D341Med (cell line): ENCODE measurements around the gene DUS2.

ENCODE experiments used
- DNase-seq: peaks from one replicate; pipeline ENCODE4 v3.0.0; 2012; ENCODE audit warnings: low spot score

Gene DUS2

DNA sequence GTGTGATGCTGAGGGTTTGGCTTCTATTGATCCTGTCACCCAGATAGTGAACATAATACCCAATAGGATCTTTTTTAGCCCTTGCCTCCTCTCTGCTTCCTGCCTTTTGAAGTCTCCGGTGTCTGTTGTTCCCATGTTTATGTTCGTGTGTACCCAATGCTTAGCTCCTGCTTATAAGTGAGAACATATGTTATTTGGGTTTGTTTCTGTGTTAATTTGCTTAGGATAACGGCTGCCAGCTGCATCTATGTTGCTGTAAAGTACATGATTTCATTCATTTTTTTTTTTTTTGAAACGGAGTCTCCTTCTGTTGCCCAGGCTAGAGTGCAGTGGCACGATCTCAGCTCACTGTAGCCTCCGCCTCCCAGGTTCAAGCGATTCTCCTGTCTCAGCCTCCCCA is 23.0 kb downstream of the DUS2 start:
- no peak for DNase-seq

GRCh38 chr16:68047987-68048386 is 24.9 kb downstream of the DUS2 start:
- no peak for DNase-seq

GRCh38 chr16:68049449-68049848 is 26.4 kb downstream of the DUS2 start:
- no peak for DNase-seq

DNA sequence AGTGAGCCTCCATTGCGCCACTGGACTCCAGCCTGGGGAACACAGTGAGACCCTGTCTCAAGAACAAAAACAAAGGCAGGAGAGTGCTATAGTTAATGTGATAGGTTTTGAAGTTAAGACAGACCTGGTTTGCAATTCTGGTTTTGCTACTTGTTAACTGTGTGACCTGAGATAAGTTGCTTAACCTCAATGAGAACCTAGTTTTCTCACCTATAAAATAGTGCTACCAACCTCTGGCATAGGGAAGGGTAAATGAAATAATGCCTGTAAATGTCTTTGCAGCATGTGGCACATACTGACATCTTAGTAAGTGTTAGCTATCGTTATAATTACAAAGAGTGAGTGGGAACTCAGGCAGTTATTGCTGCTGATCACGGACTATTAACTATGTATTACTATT is 32.3 kb downstream of the DUS2 start:
- no peak for DNase-seq

DNA sequence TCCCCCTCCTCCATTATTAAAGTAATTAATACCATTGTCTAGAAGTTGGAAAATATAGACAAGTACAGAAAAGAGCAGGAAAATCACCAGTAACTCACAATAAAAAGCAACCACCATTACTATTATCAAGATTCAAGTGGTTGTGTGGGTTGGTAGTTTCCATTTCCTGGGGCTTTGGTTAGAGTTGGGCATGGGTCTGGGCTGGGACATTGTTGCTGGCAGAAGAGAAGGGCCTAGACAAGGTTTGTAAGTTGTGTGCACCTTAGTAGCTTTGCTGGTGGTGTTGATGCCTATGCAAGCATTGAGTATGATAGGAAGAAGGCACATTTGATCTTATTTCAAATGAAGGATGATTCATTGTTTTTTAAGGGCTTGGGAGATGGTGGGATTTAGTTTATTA is 36.7 kb downstream of the DUS2 start:
- DNase-seq, result no peak

GRCh38 chr16:68061396-68061795 is 38.3 kb downstream of the DUS2 start:
- DNase-seq, result no peak

- no peak for DNase-seq
Measured at GRCh38 chr16:68062910-68063393, 39.9 kb downstream of the DUS2 start.

GRCh38 chr16:68064791-68065365 is 41.8 kb downstream of the DUS2 start:
- peak; percentile 82 for DNase-seq

DNA sequence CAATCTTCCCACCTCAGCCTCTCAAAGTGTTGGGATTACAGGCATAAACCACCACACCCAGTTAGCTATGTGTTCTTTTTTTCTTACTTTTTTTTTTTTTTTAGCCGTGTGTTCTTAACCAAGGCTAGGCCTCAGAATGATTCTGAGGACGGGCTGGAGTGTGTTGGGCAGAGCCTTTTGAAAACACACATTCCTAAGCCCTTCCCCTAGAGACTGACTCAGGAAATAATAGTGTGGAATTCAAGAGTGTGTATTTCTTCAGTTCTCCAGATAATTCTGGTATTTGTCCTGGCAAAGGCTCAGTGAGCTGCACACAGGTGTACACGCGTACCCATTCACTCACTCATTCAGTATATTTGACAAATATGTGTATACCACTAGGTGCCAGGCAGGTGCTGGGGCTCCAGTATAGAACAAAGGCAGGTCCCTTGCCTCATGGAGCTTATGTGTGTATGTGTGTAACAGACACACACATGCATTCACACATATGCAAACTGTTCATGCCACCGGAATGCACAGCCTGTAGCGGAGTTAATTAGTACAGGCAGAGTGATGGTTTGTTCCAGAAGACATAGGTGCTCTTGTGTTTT is 42.7 kb downstream of the DUS2 start:
- no peak for DNase-seq

GRCh38 chr16:68066763-68067162 is 43.7 kb downstream of the DUS2 start:
- no peak for DNase-seq

DNA sequence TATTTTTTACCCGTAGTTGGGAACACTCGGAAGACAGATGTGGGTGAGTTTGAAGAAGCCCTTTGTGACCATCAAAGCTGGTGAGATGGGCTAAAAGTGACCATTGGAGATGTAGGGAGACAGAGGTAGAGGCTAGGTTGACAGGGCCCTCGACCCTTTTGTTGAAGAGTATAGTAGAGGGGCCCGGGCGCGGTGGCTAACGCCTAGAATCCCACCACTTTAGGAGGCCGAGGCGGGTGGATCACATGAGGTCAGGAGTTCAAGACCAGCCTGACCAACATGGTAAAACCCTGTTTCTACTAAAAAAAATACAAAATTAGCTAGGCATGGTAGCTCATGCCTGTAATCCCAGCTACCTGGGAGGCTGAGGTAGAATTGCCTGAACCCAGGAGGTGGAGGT is 45.8 kb downstream of the DUS2 start:
- DNase-seq, result no peak

DNA sequence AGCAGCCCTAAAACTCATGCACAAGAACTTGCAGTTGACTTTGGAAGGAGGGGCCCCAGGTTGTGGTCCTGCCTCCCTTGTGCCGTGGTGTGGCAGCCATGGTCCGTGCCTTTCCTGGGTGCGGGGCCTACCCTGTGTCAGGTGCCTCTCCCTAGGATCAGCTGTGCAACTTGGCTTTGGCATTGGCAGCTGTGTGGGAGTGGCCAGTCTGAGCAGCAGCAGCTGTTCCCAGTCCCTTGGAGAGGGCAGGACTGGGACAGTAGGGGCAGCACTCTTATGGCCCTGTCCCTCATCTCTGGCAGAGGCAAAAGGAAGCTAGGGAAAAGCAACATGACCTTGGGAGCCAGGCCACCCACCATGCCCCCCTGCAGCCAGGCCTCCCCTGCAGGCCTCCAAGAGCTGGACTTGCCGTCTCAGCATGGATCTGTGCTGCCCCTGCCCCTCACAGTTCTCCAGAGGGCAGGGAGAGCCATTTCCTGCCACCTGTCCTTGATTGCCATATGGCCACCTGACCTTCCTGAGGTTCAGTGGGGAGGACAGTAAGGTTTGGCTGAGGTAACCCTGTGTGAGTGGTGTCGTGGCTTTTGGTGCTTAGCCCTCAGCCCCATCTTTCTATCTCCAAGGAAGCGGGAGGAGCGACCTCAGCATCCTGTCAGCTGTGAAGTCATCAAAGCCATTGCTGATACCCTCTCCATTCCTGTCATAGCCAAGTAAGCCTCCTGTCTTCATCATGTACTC is 46.6 kb downstream of the DUS2 start:
- DNase-seq, result peak; percentile 73

DNA sequence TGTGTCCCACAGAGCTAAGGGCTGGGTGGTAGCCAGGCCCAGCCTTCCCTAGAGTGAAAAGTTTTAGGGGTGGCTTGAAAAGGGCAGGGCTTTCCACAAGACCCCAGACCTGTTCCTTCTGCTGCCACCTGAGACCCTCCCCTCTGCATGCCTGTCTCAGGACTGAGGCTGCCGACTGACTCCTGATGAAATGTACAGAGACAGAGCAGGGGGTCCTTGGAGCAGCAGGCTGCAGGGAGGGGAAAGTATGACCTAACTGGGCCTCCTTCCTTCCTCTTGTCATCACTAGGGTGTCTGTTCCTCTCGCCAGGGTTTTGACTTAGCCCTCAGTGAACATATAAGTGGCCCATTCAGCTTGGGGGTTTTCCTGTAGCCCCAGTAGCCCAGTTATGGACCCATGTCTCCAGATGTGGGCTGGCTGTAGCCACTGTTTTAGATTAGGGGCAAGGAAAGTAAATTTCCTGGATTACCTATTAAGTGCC is 47.2 kb downstream of the DUS2 start:
- DNase-seq, result no peak

DNA sequence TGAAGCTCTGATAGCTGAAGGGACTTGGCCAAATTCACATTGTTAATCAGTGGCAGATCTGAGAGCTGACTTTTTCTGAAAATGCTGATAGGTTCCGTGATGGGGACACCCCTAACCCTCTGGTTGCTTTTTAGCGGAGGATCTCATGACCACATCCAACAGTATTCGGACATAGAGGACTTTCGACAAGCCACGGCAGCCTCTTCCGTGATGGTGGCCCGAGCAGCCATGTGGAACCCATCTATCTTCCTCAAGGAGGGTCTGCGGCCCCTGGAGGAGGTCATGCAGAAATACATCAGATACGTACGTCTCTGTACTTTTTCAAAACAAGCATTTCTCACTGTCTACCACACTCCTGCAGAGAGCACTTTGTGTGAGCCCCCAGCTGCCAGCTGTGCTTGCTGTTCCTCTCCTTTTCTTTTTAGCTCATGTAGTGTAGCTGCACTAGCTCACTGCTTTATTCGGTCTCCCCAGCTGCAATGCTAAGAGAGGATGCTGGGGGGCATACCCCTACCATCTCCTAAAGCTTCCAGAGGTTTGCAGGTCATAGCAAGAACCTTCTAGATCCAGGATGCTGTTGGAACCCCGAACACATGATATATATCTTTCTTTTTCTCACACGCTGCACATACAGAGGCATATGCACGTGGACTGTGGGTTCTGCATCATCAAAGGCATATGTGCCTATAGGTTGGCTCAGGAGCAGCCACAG is 47.9 kb downstream of the DUS2 start:
- no peak for DNase-seq

GRCh38 chr16:68071518-68071901 is 48.4 kb downstream of the DUS2 start:
- no peak for DNase-seq

DNA sequence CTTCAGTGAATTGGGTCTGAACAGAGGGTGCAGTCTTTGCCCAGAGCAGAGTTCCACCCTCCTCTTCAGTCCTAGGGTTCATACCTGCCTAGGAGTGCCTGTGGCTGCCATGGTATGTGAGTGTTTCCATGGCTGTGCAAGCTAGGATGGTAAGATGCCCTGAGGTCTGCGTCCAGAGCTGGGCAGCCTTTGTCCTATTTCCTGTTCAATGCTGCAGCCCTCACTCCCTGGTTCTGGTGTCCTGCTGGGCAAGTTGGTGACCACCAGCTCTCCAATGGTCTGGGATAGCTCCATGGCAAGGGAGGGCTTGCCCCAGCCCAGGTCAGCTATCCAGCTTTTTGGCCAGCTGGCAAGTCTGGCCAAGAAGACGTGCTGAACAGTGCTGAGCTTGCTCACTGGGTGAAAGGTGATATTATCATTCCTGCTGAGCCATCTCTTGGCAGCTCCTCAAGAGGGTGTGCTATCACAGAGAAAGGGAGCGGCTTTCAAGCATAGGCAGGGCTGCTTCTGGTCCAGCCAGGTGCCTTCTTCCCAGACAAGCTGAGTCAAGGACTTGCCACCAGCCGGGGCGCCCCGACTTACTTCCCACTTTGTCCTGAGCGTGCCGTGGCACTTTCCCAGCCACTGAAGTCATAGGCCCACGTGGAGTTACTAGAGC is 49.1 kb downstream of the DUS2 start:
- no peak for DNase-seq

DNA sequence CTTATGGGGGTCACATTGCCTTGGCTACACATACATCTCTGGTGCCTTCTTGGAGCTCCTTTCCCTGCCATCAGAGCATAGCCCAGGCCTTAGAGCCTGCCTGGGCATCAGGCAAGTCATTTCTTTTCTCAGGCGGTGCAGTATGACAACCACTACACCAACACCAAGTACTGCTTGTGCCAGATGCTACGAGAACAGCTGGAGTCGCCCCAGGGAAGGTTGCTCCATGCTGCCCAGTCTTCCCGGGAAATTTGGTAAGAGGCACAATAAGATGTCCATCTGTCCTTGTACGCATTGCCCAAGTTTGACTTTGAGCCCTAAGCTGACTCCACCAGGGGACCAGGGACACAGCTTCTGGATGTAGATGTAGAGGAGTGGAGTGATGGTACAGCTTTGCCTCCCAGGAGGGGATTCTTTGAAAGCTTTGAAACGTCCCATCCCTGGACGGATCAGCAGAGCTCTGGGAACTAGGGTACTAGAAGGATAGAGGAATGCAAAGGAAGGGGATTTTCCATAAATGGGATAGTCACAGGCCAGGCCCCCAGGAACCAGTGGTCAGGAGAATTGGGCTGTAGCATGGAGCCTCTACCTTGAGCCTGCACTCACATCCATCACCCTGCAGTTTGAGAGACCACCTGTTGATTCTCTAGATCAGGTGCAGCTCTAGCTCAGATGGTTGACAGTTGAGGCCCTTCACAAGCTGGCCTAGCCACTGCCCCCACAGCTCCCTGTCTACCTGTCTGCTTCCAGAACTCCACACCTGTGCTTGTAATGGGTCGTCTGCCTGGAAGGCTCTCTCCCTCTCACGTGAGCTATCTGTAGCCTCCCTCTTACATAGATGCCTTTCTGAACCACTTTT is 51.0 kb downstream of the DUS2 start:
- no peak for DNase-seq

DNA sequence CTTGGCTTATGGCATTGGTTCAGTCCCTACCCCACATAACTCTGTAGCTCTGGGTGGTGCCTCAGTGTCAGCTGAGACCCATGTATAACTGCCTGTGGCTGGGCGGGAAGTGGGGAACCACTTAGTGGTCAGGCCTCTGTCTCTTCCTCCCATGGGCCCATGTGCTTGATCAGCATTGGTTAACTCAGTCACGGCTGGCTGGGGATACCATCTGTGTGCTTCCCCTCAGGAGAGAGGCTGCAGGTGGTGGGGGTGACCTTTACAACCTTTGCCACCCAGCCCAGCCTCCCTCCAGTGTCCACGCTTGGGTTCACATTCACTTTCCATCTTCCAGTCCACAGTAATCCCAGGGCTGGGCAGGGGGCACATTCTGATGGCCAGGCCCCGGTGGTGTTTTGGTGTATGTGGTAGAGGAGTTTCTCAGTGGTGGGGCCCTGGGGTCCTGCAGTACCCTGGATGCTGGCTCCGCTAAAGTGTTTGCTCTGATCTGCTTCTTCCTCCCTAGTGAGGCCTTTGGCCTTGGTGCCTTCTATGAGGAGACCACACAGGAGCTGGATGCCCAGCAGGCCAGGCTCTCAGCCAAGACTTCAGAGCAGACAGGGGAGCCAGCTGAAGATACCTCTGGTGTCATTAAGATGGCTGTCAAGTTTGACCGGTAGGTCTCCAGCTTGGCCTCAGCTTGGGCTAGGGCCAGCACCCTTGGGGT is 51.9 kb downstream of the DUS2 start:
- DNase-seq, result no peak

- no peak for DNase-seq
Measured at GRCh38 chr16:68075980-68076379, 52.9 kb downstream of the DUS2 start.

GRCh38 chr16:68076560-68076959 is 53.5 kb downstream of the DUS2 start:
- no peak for DNase-seq
